ENCODE data around the gene ANXA2.

The ANXA2 gene

DNA sequence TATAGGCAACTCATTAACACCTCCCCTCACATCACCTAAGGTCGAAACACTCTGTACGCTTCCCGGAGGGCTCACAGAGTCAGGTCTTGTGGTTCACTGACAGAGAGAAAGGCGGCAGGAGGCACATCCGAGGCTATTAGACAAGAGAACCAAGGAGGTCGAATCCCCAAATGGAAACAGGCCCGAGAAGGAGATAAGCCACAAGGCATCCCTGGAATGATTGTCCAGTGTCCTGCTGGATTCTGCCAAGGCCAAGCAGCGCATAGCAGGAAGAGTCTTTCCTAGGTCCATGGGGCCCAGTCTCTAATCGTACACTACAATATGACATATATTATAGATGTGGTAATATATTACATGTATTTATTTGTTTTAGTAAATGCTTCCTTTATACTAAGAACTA, 58.5 kb downstream of the ANXA2 start:
- no peak for DNase-seq

DNA sequence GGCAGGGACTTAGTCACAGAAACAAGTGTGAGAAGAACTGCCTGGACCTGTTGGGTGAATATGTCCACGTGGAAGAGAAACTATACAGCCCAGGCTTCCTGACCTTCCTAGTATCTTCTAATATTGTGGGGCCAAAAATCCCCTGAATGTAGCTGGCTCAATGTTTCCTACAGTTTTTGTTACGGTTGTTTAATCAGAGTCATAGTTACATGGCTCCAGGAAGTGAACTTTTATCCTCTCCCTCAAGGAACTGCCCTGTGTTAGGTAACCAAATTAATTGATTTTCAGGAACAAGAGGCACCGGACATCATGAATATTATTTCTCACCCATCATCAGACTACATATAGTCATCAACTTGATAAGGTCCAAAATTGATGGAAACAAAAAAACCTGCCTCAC, 59.0 kb downstream of the ANXA2 start:
- no peak for DNase-seq

DNA sequence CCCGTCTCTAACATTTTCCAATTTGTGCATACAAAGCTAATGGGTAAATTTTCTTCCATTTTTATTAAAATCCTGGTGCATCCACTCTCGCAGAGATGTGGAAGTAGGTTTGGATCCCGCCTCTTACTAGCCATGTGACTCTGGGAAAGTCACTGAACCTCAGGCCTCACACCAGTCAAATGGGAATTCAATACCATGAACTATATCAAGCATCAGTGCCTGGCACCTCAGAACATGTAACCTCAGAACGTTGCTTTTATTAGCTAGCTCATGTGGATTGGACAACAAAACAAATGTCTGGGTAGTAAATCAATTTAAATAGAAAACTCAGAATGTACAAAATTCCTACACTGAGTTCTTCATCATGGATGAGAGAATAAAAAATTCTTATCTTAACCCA, 60.7 kb downstream of the ANXA2 start:
- no peak for DNase-seq

- DNase-seq, result peak; percentile 96
Measured at GRCh38 chr15:60335296-60335695, 62.5 kb downstream of the ANXA2 start.

DNA sequence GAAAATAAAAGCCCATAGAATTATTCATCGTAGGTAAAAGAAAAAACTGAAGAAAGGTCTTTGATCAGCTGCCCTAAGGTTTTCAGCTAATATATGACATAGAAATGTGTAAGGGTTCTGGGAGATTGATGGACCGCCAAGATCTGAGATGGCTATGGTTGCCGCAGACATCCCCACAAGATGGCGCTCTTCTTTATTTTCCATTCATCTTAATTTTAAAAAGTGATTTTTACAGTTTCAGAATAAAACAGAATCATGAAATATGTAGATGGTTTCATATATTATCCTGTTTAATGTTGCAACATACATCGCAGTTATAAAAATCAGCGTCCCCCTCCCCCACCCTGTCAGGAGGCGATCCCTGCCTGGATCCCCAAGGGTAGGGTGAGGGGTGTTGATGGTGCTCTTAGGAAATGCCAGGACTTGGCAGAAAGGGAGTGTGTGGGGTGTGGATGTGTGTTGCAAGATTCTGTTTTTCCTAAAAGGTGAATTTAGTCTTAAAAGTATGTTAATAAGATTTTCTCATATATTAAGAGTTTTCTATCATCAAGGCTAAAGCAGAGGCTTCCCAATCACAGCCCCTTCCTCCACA, 68.8 kb downstream of the ANXA2 start:
- DNase-seq, result peak; percentile 42

GRCh38 chr15:60326824-60327654, 70.7 kb downstream of the ANXA2 start:
- DNase-seq, result peak; percentile 82

DNA sequence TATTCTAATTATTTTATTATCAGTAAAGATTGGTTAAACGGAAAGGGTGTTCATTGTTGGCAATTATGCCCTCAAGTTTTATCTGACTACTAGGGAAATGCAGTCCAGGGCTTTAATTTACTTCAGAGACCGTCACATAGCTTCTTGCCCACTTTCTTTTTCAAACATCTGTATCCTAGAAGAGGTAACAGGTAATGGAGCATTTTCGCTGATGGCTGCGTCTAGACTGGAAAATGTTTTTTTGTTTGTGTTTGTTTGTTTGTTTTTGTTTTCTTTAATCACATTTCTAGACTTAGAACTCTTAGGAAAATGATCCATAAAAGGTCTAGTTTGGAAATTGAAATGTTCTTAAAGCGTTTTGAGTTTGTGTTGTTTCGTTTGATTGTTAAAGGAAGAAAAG, 71.4 kb downstream of the ANXA2 start:
- peak; percentile 48 for DNase-seq

- DNase-seq, result peak; percentile 48
Measured at GRCh38 chr15:60325905-60326304, 71.9 kb downstream of the ANXA2 start.

DNA sequence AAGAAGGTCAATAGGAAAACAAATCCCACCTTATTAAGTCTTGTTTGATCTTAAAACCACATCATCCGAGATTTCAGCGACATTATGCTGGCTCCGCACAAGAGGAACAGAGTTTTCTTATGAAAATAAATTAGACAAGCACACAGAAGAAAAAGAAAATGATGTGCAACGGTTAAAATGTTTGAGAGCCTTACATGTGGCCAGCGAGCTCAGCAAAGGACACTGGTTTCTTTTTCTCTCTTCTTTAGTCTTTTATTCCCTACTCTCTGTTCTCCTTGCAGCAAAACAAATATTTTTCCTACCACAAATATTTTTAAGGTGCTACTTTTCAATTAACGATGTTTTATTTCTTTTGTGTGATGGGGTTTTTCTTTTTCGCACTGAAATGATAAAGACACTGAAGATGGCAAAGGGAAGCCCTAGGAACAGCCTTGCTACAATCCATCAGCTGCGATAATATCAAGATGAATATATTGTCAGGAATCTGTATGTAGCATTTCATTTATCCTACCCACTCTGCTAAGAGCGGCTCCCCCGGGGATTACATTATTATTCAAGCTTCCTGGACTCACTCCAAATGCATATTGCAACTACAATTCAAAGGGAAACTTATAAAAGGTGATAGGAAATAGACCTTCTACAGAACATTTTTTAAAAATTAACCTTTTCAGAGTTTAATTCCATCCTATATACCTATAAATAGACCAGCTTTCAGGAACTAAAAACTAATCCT, 72.9 kb downstream of the ANXA2 start:
- DNase-seq, result peak; percentile 95

GRCh38 chr15:60323322-60323721, 74.5 kb downstream of the ANXA2 start:
- no peak for DNase-seq

- DNase-seq, result no peak
Measured at GRCh38 chr15:60320365-60320764, 77.4 kb downstream of the ANXA2 start.

DNA sequence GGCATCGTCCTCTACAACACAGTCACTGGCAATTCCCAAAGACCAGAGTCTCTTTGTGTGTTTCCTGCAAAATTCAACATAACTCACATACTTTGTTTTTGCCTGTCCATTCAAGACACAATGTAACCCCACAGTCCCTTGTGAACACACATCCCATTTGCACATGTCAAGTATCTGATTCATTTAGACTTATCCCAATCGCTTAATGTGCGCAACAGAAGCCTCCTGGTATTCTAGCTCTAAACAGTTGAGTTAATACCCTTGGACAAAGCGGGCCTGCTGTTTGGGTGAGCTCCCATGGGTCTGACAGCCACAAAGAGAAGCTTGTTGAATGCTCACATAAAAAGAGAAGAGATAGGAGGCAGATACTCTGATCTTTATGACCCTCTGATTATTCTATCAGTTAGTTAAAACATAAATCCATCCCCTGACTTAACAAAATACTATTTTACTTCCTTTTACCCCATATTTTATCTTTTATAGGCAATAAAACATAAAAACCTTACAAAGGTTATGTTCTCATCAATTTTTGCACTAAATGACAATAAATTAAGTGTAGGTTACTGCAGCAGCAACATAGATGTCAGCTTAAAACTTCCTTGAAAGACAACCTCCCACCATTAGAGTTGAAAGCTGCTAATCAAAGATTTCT, 79.4 kb downstream of the ANXA2 start:
- no peak for DNase-seq

- DNase-seq, result no peak
Measured at GRCh38 chr15:60316961-60317360, 80.8 kb downstream of the ANXA2 start.

GRCh38 chr15:60315878-60316277, 81.9 kb downstream of the ANXA2 start:
- DNase-seq, result no peak

DNA sequence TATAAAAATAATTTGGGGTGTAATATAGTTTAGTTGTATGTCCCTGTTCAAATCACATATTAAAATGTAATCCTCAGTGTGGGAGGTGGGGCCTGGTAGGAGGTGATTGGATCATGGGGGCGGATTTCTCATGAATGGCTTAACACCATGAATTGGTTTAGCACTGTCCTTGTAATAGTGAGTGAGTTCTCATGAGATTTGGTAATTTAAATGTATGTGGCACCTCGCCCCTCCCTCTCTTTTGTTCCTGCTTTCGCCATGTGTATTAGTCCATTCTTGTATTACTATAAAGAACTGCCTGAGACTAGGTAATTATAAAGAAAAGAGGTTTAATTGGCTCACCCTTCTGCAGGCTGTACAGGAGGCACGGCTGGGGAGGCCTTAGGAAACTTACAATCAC, 83.9 kb downstream of the ANXA2 start:
- peak; percentile 81 for DNase-seq

GRCh38 chr15:60307034-60307433, 90.8 kb downstream of the ANXA2 start:
- no peak for DNase-seq

DNA sequence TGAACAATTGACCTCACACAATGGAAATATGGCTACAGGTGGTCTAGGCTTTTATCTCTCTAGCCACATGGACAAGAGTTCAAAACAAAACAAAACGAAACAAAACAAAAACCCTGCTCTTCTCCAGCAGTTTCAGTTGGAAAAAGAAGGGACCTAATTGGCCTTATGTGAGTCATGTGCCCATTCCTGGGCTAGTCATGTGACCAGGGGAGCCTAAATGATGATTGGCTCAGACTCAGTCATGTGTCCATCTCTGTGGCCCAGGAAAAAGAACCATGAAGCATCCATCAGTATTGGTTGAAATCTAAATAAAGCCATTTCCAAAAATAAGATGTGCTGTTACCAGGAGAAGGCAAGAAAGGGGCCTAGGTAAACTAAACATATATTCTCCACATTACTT, 96.8 kb downstream of the ANXA2 start:
- peak; percentile 69 for DNase-seq

DNA sequence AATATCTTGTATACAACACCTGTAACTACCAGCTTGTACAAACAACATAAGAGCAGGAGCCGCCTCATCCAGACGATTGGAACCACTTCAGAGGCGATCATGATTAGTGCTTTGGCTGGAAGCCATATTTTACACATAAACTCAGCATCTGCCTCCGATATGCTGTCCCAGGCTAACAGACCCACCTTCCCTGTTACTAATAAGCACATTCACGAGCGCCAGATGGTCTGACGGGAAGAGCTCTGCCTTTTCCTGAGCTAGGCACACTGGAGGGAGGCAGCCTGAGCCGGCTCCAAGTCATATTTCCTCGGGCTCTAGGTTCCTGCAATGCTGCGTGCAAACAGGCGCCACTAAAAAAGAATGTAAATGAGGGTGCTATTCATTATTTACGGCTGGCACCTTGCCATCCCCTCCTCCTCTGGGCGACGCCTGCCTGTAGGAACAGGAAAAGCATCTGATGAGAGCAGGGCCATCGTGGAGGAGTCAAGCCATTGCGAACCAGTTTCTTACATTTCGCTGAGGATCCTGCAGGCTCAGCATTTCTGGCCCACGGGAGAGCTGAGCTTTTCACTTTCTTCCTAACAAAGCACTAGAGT, 98.2 kb downstream of the ANXA2 start:
- DNase-seq, result peak; percentile 100

Measured in NCI-H69 (cell line).